Measurements from ENCODE around the gene ZDHHC14.

The ZDHHC14 gene

DNA sequence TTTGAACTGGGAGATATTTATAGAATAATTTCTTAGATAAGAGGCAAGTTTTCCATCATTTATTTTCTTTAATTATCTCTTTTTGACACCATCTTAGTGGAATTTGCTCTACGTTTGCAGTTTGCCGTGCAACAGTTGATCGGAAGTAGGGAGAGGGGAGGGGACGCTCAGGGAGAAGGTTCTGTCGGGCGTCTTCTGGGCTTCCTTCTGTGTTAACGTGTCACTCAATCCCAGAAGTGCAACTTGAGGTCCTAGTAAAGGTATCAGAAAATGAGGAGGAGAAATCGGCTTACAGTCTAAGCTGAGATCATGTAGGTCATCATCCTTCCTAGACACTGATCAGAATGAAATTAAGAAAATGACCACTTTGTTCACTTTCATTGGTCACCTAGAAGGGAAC, 293.1 kb downstream of the ZDHHC14 start:
- Histone ChIP-seq H3K4me1 (ENCODE audit: control insufficient read depth in 2 of 2, insufficient read depth in 2 of 2, low read length in 2 of 2) (peaks cover 3 to 13% of the 10 kb centered on the region in 2 donors), H3K27ac (ENCODE audit: low read depth in 2 of 2, low read length in 2 of 2) (no peak overlapping the region), H3K36me3 (ENCODE audit: control insufficient read depth in 2 of 2, insufficient read depth in 2 of 2, low read length in 2 of 2) (peaks cover 0 to 7% of the 10 kb centered on the region in 2 donors)

DNA sequence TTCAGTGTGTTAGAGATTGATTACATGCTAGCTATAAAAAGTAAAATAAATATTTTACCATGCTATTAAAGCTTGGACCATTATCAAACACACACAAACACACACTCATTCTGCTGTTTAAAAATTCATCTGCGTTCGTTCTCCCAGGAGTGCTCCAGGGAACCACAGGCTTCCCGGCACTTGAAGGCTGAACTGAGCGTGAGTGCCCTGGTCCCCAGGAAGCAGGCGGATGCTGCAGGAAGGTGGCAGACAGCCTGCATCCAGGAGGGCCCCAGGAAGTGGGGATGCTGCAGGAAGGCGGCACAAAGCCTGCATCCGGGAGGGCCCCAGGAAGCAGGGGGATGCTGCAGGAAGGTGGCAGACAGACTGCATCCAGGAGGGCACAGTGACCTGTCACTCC, 294.8 kb downstream of the ZDHHC14 start:
- Histone ChIP-seq H3K4me1 (ENCODE audit: control insufficient read depth in 2 of 2, insufficient read depth in 2 of 2, low read length in 2 of 2) (no peaks in the 10 kb centered on the region), H3K36me3 (ENCODE audit: control insufficient read depth in 2 of 2, insufficient read depth in 2 of 2, low read length in 2 of 2) (peaks cover 0 to 7% of the 10 kb centered on the region in 2 donors), H3K27me3 (ENCODE audit: control insufficient read depth in 2 of 2, insufficient read depth in 2 of 2, low read length in 2 of 2) (no peaks in the 10 kb centered on the region), H3K9me3 (ENCODE audit: control insufficient read depth in 2 of 2, low read length in 2 of 2) (no peaks in the 10 kb centered on the region), H3K4me3 (ENCODE audit: low read length in 2 of 2) (no peak overlapping the region), H3K27ac (ENCODE audit: low read depth in 2 of 2, low read length in 2 of 2) (no peak overlapping the region), H3K9ac (ENCODE audit: low read depth in 1 of 2, low read length in 2 of 2) (no peak overlapping the region)

More for the DNA sequence above, 293.1 kb downstream of the ZDHHC14 start:
- Histone ChIP-seq H3K4me3 (ENCODE audit: low read length in 2 of 2) (no peak overlapping the region), H3K27me3 (ENCODE audit: control insufficient read depth in 2 of 2, insufficient read depth in 2 of 2, low read length in 2 of 2) (no peaks in the 10 kb centered on the region), H3K9me3 (ENCODE audit: control insufficient read depth in 2 of 2, low read length in 2 of 2) (no peaks in the 10 kb centered on the region), H3K9ac (ENCODE audit: low read depth in 1 of 2, low read length in 2 of 2) (no peak overlapping the region)

DNA sequence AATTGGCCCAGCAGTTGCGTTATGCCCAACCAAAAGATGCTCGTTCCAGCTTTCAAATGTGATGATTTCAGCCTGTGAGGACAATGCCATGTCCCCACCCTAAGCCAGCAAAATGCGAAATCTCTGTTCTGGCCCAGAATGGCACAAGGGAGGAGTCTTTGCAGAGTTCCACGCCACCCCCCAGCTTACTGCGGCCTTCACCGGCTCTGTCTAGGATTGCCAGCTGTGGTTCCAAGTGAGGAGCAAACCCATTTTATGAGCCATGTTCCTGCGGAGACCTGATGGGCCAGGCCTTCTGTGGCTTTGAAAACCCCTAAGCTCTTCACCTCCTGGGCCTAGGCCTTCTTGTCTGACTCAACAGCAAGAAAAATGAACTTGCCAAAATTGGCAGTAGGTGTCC, 295.3 kb downstream of the ZDHHC14 start:
- H3K27me3 ChIP-seq (ENCODE audit: control insufficient read depth in 2 of 2, insufficient read depth in 2 of 2, low read length in 2 of 2): no peaks in the 10 kb centered on the region
- H3K36me3 ChIP-seq (ENCODE audit: control insufficient read depth in 2 of 2, insufficient read depth in 2 of 2, low read length in 2 of 2): peaks cover 0 to 7% of the 10 kb centered on the region in 2 donors
- no peaks in the 10 kb centered on the region for H3K4me1 ChIP-seq (ENCODE audit: control insufficient read depth in 2 of 2, insufficient read depth in 2 of 2, low read length in 2 of 2)

DNA sequence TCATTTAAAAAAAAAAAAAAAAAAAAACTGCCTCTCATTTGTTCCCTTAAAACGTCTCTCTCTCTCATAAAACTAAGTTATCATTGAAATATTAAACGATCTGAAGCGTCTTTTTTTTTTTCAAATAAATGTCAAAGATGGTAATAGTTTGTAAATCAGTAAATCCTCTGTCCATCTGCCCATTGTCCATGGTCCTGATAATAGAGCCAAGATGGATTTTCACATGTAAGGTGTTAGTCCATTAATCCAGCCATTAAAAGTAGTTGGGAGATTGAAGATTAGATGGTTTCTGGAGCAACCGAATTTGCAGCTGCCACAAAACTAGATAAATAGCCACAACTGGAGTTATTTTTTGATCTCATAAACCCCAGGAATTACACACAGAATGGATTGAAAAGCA, 296.2 kb downstream of the ZDHHC14 start:
- no peaks in the 10 kb centered on the region for H3K4me1 ChIP-seq (ENCODE audit: control insufficient read depth in 2 of 2, insufficient read depth in 2 of 2, low read length in 2 of 2)
- peaks cover 0 to 7% of the 10 kb centered on the region in 2 donors for H3K36me3 ChIP-seq (ENCODE audit: control insufficient read depth in 2 of 2, insufficient read depth in 2 of 2, low read length in 2 of 2)
- no peaks in the 10 kb centered on the region for H3K9me3 ChIP-seq (ENCODE audit: control insufficient read depth in 2 of 2, low read length in 2 of 2)

More for the DNA sequence above, 295.3 kb downstream of the ZDHHC14 start:
- Histone ChIP-seq H3K27ac (ENCODE audit: low read depth in 2 of 2, low read length in 2 of 2) (no peak overlapping the region), H3K9ac (ENCODE audit: low read depth in 1 of 2, low read length in 2 of 2) (no peak overlapping the region), H3K9me3 (ENCODE audit: control insufficient read depth in 2 of 2, low read length in 2 of 2) (no peaks in the 10 kb centered on the region), H3K4me3 (ENCODE audit: low read length in 2 of 2) (no peak overlapping the region)

DNA sequence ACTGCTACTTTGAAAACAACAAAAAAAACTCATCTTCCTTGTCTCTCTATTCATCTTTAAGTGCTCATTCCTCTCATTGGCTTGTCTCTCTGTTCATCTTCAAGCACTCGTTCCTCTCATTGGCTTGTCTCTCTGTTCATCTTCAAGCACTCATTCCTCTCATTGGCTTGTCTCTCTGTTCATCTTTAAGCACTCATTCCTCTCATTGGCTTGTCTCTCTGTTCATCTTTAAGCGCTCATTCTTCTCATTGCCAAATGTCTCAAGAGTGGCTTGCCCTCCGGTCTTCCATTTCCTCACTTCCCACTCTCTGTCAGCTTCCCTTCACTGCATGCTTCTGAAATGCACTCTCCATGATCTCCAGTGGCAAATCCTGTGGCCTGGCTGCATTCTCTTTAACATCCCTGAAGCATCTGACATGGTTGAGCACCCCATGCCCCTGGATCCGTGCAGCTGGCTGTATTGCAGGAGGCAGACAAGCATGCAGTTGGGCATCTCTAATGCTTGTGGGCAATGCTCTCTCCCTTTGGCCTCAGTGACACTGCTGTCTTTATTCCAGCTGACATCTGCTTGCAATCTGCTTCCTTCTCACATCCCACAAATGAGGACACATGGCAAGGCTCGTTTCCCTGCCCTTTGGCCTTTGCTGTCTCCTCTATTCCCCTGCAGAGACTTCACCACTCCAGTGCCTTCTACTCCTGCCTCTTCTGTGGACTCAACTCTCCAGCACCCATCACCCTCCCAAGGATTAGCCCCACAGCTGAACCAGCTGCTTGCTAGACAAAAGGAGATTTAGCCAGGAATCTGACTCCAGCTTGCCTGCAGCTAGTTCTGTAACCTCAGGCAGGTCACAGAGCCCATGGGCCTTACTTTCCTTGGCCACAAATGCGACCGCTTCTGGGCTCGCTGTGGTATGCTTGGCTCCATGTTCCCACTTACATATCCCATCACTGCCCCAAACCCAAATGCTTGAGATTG, 298.9 kb downstream of the ZDHHC14 start:
- peaks cover 0 to 3% of the 10 kb centered on the region in 2 donors for H3K36me3 ChIP-seq (ENCODE audit: control insufficient read depth in 2 of 2, insufficient read depth in 2 of 2, low read length in 2 of 2)
- H3K27ac ChIP-seq (ENCODE audit: low read depth in 2 of 2, low read length in 2 of 2): no peak overlapping the region
- no peak overlapping the region for H3K4me3 ChIP-seq (ENCODE audit: low read length in 2 of 2)
- H3K9me3 ChIP-seq (ENCODE audit: control insufficient read depth in 2 of 2, low read length in 2 of 2): no peaks in the 10 kb centered on the region
- no peak overlapping the region for H3K9ac ChIP-seq (ENCODE audit: low read depth in 1 of 2, low read length in 2 of 2)
- no peaks in the 10 kb centered on the region for H3K4me1 ChIP-seq (ENCODE audit: control insufficient read depth in 2 of 2, insufficient read depth in 2 of 2, low read length in 2 of 2)
- H3K27me3 ChIP-seq (ENCODE audit: control insufficient read depth in 2 of 2, insufficient read depth in 2 of 2, low read length in 2 of 2): no peaks in the 10 kb centered on the region

More for the DNA sequence above, 296.2 kb downstream of the ZDHHC14 start:
- Histone ChIP-seq H3K27me3 (ENCODE audit: control insufficient read depth in 2 of 2, insufficient read depth in 2 of 2, low read length in 2 of 2) (no peaks in the 10 kb centered on the region), H3K9ac (ENCODE audit: low read depth in 1 of 2, low read length in 2 of 2) (no peak overlapping the region), H3K27ac (ENCODE audit: low read depth in 2 of 2, low read length in 2 of 2) (no peak overlapping the region), H3K4me3 (ENCODE audit: low read length in 2 of 2) (no peak overlapping the region)

DNA sequence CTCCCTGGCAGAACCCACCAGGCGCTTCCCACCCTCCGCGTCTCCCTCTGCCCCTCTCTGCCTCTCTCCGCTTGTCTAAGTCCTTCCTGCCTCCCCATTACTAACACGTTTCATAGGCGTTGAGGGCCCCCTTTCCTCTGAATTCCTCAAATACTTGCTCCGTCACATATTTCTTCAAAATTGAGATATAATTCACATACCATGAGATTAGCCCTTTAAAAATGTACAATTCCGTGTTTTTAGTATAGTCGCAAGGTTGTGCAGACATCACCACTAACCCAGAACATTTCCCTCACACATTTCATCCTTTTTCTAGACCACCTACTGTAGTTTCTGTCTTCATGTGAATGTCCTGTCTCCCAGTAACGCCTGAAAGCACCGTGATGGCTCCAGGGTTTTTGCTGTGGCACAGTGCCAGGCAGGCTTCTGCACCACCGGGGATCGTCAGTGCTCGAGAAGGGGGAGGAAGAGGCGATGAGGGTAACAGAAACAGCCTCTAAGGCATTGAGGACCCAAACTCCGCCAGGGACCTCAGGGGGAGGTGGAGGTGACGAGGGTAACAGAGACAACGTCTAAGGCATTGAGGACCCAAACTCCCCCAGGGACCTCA, 300.2 kb downstream of the ZDHHC14 start:
- no peak overlapping the region for H3K27ac ChIP-seq (ENCODE audit: low read depth in 2 of 2, low read length in 2 of 2)
- peaks cover 0 to under 1% of the 10 kb centered on the region in 2 donors for H3K36me3 ChIP-seq (ENCODE audit: control insufficient read depth in 2 of 2, insufficient read depth in 2 of 2, low read length in 2 of 2)

DNA sequence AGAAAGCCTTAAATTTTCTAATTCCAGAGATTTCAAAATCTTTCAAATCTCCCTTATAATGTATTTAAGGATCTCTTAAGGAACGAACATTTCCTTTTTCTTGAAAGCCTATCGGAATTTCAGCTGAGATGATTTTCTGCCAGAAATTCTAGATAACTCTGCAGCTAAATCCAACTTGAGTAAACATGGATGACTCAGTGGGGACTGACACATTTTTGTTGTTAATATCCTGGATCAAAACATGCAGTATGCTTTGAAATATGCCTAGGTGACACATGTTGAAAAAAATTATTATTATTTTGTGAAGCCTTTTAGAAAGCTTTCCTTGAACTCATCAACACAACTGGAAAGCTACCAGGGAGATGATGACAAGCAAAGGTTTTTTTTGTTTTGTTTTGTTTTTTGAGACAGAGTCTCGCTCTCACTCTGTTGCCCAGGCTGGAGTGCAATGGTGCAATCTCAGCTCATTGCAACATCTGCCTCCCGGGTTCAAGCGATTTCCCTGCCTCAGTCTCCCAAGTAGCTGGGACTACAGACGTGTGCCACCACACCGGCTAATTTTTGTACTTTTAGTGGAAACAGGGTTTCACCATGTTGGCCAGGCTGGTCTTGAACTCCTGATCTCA, 302.0 kb downstream of the ZDHHC14 start:
- no peaks in the 10 kb centered on the region for H3K4me1 ChIP-seq (ENCODE audit: control insufficient read depth in 2 of 2, insufficient read depth in 2 of 2, low read length in 2 of 2)
- H3K9ac ChIP-seq (ENCODE audit: low read depth in 1 of 2, low read length in 2 of 2): no peak overlapping the region
- H3K27me3 ChIP-seq (ENCODE audit: control insufficient read depth in 2 of 2, insufficient read depth in 2 of 2, low read length in 2 of 2): no peaks in the 10 kb centered on the region
- H3K27ac ChIP-seq (ENCODE audit: low read depth in 2 of 2, low read length in 2 of 2): no peak overlapping the region
- no peaks in the 10 kb centered on the region for H3K36me3 ChIP-seq (ENCODE audit: control insufficient read depth in 2 of 2, insufficient read depth in 2 of 2, low read length in 2 of 2)
- H3K4me3 ChIP-seq (ENCODE audit: low read length in 2 of 2): no peak overlapping the region
- H3K9me3 ChIP-seq (ENCODE audit: control insufficient read depth in 2 of 2, low read length in 2 of 2): no peaks in the 10 kb centered on the region

More for the DNA sequence above, 300.2 kb downstream of the ZDHHC14 start:
- no peaks in the 10 kb centered on the region for H3K27me3 ChIP-seq (ENCODE audit: control insufficient read depth in 2 of 2, insufficient read depth in 2 of 2, low read length in 2 of 2)
- no peaks in the 10 kb centered on the region for H3K9me3 ChIP-seq (ENCODE audit: control insufficient read depth in 2 of 2, low read length in 2 of 2)
- H3K4me3 ChIP-seq (ENCODE audit: low read length in 2 of 2): no peak overlapping the region
- H3K9ac ChIP-seq (ENCODE audit: low read depth in 1 of 2, low read length in 2 of 2): no peak overlapping the region
- H3K4me1 ChIP-seq (ENCODE audit: control insufficient read depth in 2 of 2, insufficient read depth in 2 of 2, low read length in 2 of 2): no peaks in the 10 kb centered on the region

DNA sequence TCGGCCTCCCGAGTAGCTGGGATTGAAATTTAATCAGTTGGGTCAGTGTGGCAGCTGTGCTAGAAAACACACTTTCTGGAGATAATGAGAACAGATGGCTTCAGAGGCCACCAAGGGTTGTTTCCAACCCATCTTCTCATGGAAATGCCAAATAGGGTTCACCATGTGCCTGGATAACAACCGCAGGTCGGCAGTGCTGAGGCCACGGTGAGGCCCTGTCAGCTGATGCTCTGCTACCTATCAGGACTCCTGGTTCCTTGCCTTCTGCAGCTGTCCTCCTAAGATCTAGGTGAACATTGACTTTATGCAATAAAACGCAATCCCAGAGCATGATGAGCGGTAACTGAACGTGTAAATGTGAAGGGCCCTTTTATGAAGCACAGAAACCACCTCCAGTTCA, 302.7 kb downstream of the ZDHHC14 start:
- Histone ChIP-seq H3K27ac (ENCODE audit: low read depth in 2 of 2, low read length in 2 of 2) (no peak overlapping the region), H3K27me3 (ENCODE audit: control insufficient read depth in 2 of 2, insufficient read depth in 2 of 2, low read length in 2 of 2) (no peaks in the 10 kb centered on the region), H3K9ac (ENCODE audit: low read depth in 1 of 2, low read length in 2 of 2) (no peak overlapping the region), H3K4me1 (ENCODE audit: control insufficient read depth in 2 of 2, insufficient read depth in 2 of 2, low read length in 2 of 2) (peaks cover 5 to 6% of the 10 kb centered on the region in 2 donors), H3K4me3 (ENCODE audit: low read length in 2 of 2) (no peak overlapping the region), H3K36me3 (ENCODE audit: control insufficient read depth in 2 of 2, insufficient read depth in 2 of 2, low read length in 2 of 2) (no peaks in the 10 kb centered on the region), H3K9me3 (ENCODE audit: control insufficient read depth in 2 of 2, low read length in 2 of 2) (no peaks in the 10 kb centered on the region)

DNA sequence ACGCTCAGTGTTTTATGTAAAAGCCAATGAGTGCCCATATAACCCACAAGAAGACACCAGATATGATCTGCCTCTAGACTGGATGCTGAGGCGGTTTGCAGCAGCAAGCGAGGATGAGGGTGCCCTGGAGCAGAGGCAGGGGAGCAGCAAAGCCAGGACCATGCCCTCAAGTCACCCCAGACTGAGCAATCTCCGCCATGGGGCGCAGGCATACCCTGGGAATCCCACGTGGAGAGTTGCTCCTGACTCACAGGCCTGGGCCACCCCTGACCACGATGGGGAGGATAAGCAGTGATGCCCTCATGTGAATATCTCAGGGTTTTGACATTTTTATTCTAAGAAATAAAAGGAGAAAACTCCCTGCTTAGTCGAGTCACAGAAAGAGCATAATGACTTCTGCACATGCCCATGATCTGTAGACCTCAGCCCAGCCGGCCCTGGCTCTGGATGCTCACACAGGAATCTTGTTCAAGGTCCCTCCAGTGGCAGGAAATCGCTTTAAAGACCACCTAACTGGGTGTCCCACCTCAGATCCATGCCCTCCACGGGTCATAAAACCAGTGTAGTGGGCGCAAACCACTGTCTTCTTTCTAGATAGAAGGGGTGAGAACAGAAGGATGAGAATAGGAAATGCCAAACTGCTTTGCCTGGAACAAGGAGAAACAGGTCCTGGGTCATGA, 303.8 kb downstream of the ZDHHC14 start:
- H3K9me3 ChIP-seq (ENCODE audit: control insufficient read depth in 2 of 2, low read length in 2 of 2): no peaks in the 10 kb centered on the region
- H3K27ac ChIP-seq (ENCODE audit: low read depth in 2 of 2, low read length in 2 of 2): no peak overlapping the region
- H3K4me1 ChIP-seq (ENCODE audit: control insufficient read depth in 2 of 2, insufficient read depth in 2 of 2, low read length in 2 of 2): peaks cover 9 to 10% of the 10 kb centered on the region in 2 donors
- H3K9ac ChIP-seq (ENCODE audit: low read depth in 1 of 2, low read length in 2 of 2): no peak overlapping the region
- H3K27me3 ChIP-seq (ENCODE audit: control insufficient read depth in 2 of 2, insufficient read depth in 2 of 2, low read length in 2 of 2): no peaks in the 10 kb centered on the region
- H3K4me3 ChIP-seq (ENCODE audit: low read length in 2 of 2): no peak overlapping the region
- no peaks in the 10 kb centered on the region for H3K36me3 ChIP-seq (ENCODE audit: control insufficient read depth in 2 of 2, insufficient read depth in 2 of 2, low read length in 2 of 2)
